GM18951 (cell line): Measurements from ENCODE around the gene MKLN1.

Experiments
- POLR2A ChIP-seq: IDR thresholded peaks from 4 replicates; pipeline ENCODE4 v1.6.1; 2011; ENCODE audit warnings: mild to moderate bottlenecking; ENCODE audit not compliant: insufficient read length, insufficient read depth; ENCODE audit errors: extremely low read depth
- in situ Hi-C: fragments of 300-500 bp; cut with MboI; formaldehyde crosslinking; loops from one replicate; pipeline ENCODE4 v1.12.0; 2022; ENCODE audit warnings: low sequenced_read_pairs, mixed read lengths, inconsistent platforms; ENCODE audit not compliant: unreplicated experiment

The MKLN1 gene

GRCh38 chr7:131521651-131522163 lies 194.0 kb downstream of the MKLN1 start:
- in situ Hi-C loops = no loop called here
- no peak for TF ChIP-seq POLR2A

- no peak for TF ChIP-seq POLR2A
- in situ Hi-C loops = no loop called here
Observed at GRCh38 chr7:131522325-131522930, 194.8 kb downstream of the MKLN1 start.

DNA sequence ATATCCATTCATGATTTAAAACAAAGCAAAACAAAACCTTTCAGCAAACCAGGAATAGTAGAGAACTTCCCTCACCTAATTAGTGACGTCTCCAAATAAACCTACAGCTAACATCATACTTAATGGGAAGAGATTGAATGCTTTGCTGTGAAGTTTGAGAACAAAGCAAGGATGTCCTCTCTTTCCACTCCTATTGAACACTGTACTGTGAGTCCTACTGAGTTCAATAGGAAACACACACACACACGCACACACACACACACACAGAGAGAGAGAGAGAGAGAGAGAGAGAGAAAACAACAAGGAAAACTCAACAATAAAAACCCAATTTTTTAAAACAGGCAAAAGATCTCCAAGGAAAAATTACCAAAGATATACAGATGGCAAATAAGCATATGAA lies 196.4 kb downstream of the MKLN1 start:
- in situ Hi-C loops = no loop called here
- no peak for TF ChIP-seq POLR2A

DNA sequence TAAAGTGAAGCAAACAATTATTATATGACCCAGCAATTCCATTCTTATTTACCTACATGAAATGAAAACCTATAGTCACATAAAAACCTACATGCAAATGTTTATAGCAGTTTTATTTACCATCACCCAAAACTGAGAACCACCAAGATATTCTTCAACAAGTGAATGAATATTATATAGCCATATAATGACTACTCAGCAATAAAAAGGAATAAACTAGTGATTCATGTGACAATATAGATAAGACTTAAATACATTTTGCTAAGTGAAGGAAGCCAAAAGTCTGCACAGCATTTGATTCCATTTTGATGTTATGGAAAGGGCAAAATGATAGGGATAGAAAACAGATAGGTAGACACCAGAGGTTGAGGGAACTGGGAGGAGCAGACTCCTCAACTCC lies 197.0 kb downstream of the MKLN1 start:
- no peak for TF ChIP-seq POLR2A
- in situ Hi-C loops = no loop called here

DNA sequence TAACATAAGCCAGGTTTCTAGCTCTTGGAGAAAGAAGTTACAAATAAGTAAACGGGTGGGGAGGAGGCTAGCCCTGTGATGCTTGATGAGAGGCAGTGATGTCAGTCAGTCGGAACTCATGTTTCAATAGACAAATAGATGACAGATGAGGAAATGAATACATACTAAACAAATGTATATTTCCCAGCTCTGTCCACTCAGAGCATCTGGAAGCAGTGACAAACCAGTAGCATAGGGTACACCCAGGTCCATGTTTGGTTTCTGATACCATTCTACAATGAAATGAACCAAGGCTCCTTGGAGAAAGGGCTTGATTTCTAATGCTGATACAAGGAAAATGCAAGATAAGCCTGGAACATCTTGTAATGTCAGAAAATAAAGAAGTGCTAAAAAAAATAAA lies 198.1 kb downstream of the MKLN1 start:
- in situ Hi-C loops = no loop called here
- no peak for TF ChIP-seq POLR2A

- TF ChIP-seq POLR2A = no peak
- in situ Hi-C loops = no loop called here
Observed at GRCh38 chr7:131527456-131527855, 199.8 kb downstream of the MKLN1 start.

DNA sequence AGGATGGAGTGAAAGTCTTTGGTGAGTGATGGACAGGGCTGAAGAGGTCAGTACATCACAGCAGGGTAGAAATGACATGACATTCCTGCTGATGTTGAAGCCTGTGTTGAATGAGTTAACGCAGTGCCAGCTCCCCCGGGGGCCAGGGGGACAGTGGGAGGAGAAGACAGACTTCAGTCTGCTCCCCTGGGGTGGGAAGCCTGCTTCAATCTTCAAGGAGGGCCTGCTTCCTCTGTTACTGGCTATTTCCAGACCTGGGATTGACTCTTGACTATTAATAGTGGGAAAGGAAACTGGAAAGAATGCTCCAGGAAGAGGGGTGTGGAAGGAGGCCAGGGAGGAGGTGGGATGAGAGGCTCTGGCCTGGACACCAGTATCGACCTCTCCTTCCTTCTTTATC lies 201.5 kb downstream of the MKLN1 start:
- in situ Hi-C loops = no loop called here

DNA sequence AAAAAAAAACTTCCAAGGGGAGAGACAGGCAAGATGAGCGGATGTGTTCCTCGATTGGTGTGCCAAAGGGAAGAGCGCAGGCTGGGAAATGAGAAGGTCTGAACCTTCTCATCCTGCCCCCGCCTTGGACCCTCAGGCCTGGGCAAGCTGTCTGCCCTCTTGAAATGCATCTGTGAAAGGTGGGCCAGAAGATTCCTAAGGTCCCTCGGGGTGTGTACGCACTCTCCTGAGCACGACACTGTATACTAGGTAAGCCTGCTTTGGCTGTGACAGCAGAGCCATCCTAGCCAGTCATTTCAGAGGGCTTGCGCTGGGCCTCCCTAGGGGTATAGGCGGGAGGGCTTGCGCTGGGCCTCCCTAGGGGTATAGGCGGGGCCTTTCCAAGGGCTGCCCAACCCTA lies 201.9 kb downstream of the MKLN1 start:
- TF ChIP-seq POLR2A = no peak
- in situ Hi-C loops = no loop called here

More for the DNA sequence above, 201.5 kb downstream of the MKLN1 start:
- no peak for TF ChIP-seq POLR2A

DNA sequence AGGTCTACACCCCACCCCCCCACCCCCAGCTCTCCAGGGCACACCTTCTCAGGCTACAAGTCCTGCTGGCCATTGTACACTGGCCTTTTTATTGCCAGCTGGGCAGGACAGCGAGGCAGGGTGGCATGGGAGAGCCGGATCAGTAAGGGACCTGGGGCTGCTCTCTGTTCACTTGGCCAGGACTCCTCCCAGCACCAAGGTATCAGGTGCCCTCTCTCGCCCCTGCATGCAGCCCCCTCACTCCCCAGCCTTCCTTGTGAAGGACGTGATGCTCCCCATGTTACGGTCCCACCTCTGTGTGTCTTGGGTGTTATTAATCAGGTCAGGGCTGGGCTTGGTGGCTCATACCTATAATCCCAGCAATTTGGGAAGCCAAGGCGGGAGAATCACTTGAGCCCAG lies 202.5 kb downstream of the MKLN1 start:
- TF ChIP-seq POLR2A = no peak
- in situ Hi-C loops = no loop called here

GRCh38 chr7:131532570-131533091 lies 205.0 kb downstream of the MKLN1 start:
- in situ Hi-C loops = no loop called here
- TF ChIP-seq POLR2A = no peak

DNA sequence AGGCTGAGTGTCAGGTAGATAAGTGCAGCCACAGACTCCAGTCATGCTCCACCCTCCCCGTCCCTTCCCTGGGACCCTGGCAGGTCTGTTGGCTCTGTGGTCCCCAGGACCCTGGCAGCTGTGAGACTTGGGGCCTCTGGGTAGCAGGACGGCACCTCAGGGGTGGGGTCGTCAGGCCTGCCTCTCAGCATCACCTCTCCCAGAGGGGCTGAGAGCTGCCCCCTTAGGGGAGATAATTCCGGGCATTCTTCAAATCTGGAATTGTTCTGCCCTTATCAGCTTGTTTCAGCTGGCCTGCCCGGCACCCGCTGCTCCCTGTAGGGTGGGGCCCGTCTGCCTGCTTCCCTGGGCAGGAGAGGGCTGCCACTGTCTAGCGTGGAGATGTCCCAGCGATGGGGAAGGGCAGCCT lies 205.5 kb downstream of the MKLN1 start:
- in situ Hi-C loops = no loop called here
- no peak for TF ChIP-seq POLR2A

- in situ Hi-C loops = no loop called here
- no peak for TF ChIP-seq POLR2A
Observed at GRCh38 chr7:131533566-131534561, 206.2 kb downstream of the MKLN1 start.

DNA sequence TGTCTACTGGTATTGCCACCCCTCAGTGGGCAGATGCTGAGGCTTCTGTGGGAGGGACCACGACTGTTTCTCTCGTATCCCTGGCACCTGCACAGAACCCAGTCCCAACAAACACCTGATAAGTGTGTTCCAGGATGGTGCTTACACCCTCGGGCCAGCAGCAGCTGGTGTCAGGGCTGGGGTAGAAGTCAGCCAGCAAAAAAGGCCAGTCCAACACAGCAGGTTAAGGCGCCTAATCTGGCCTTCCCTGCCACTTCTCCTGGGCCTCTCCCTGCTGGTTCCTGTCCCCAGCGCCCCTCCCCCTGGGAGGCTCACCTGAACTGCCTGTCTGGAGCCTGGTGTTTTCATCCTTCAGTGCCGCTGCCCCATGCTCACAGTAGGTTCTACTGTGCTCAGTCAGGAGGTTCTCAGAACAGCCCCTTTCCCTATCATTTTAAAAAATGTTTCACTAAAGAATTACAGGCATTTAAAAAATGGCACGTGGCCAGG lies 208.7 kb downstream of the MKLN1 start:
- in situ Hi-C loops = no loop called here
- no peak for TF ChIP-seq POLR2A

- TF ChIP-seq POLR2A = no peak
- in situ Hi-C loops = no loop called here
Observed at GRCh38 chr7:131537571-131537978, 209.9 kb downstream of the MKLN1 start.
